Measurements from ENCODE around the gene ANKRD66. TPM values are rescaled to one million over a fixed set of nuclear protein-coding genes. Genes with fewer than 3 reads are reported as not detected.
A peak's percentile ranks its signal among the peaks of the same experiment; 100 is the strongest.
"Not testable (repeated sequence)": the region's sequence is repeated elsewhere in the genome, so short reads cannot be mapped to it uniquely, and the experiment has no call there.

ANKRD66 gene
- total RNA-seq, 1 experiment from 2014 or later: not detected

GRCh38 chr6:46744159-46744725 is 2.5 kb upstream of the ANKRD66 start:
- H3K36me3 ChIP-seq, H3K9me3 ChIP-seq, DNase-seq, H3K27me3 ChIP-seq, H3K4me3 ChIP-seq: not testable (repeated sequence)

- no peak for DNase-seq
- H3K36me3 ChIP-seq: no peaks in the 10 kb centered on the region
- H3K9me3 ChIP-seq: no peaks in the 10 kb centered on the region
- H3K27me3 ChIP-seq: no peaks in the 10 kb centered on the region
- no peak overlapping the region for H3K4me3 ChIP-seq
Measured at GRCh38 chr6:46745973-46746372, 760 bp upstream of the ANKRD66 start.

GRCh38 chr6:46748940-46749503 is 2.3 kb downstream of the ANKRD66 start:
- Histone ChIP-seq H3K4me3 (no peak overlapping the region), H3K36me3 (no peaks in the 10 kb centered on the region), H3K9me3 (no peaks in the 10 kb centered on the region), H3K27me3 (no peaks in the 10 kb centered on the region)
- DNase-seq: no peak

GRCh38 chr6:46749731-46750130 is 3.0 kb downstream of the ANKRD66 start:
- H3K4me3 ChIP-seq: no peak overlapping the region
- no peaks in the 10 kb centered on the region for H3K36me3 ChIP-seq

GRCh38 chr6:46751658-46752057 is 4.9 kb downstream of the ANKRD66 start:
- no peaks in the 10 kb centered on the region for H3K9me3 ChIP-seq

More at GRCh38 chr6:46749731-46750130, 3.0 kb downstream of the ANKRD66 start:
- no peak for DNase-seq
- Histone ChIP-seq H3K9me3 (no peaks in the 10 kb centered on the region), H3K27me3 (no peaks in the 10 kb centered on the region)

GRCh38 chr6:46755865-46756264 is 9.1 kb downstream of the ANKRD66 start:
- Histone ChIP-seq H3K9me3 (no peaks in the 10 kb centered on the region), H3K36me3 (no peaks in the 10 kb centered on the region), H3K4me3 (no peak overlapping the region), H3K27me3 (no peaks in the 10 kb centered on the region)
- DNase-seq: no peak

More at GRCh38 chr6:46751658-46752057, 4.9 kb downstream of the ANKRD66 start:
- Histone ChIP-seq H3K36me3 (no peaks in the 10 kb centered on the region), H3K4me3 (no peak overlapping the region), H3K27me3 (no peaks in the 10 kb centered on the region)
- no peak for DNase-seq

- Histone ChIP-seq H3K4me3 (no peak overlapping the region), H3K27me3 (no peaks in the 10 kb centered on the region), H3K9me3 (no peaks in the 10 kb centered on the region), H3K36me3 (no peaks in the 10 kb centered on the region)
- DNase-seq: no peak
Measured at GRCh38 chr6:46756469-46757213, 9.9 kb downstream of the ANKRD66 start.

GRCh38 chr6:46757214-46757596 is 10.5 kb downstream of the ANKRD66 start:
- no peaks in the 10 kb centered on the region for H3K27me3 ChIP-seq
- H3K36me3 ChIP-seq: no peaks in the 10 kb centered on the region
- no peak overlapping the region for H3K4me3 ChIP-seq
- H3K9me3 ChIP-seq: no peaks in the 10 kb centered on the region
- peak; percentile 58 for DNase-seq

- H3K4me3 ChIP-seq: no peak overlapping the region
Measured at GRCh38 chr6:46758960-46759753, 12.4 kb downstream of the ANKRD66 start.

GRCh38 chr6:46760925-46761324 is 14.2 kb downstream of the ANKRD66 start:
- Histone ChIP-seq H3K36me3 (no peaks in the 10 kb centered on the region), H3K9me3 (no peaks in the 10 kb centered on the region), H3K4me3 (no peak overlapping the region), H3K27me3 (no peaks in the 10 kb centered on the region)
- DNase-seq: no peak

More at GRCh38 chr6:46758960-46759753, 12.4 kb downstream of the ANKRD66 start:
- Histone ChIP-seq H3K27me3 (no peaks in the 10 kb centered on the region), H3K36me3 (no peaks in the 10 kb centered on the region), H3K9me3 (no peaks in the 10 kb centered on the region)
- no peak for DNase-seq

GRCh38 chr6:46763466-46763865 is 16.7 kb downstream of the ANKRD66 start:
- DNase-seq: no peak
- no peaks in the 10 kb centered on the region for H3K27me3 ChIP-seq
- H3K36me3 ChIP-seq: no peaks in the 10 kb centered on the region
- H3K4me3 ChIP-seq: no peak overlapping the region
- H3K9me3 ChIP-seq: no peaks in the 10 kb centered on the region

- H3K9me3 ChIP-seq, H3K36me3 ChIP-seq, H3K4me3 ChIP-seq: not testable (repeated sequence)
Measured at GRCh38 chr6:46764280-46764679, 17.5 kb downstream of the ANKRD66 start.

GRCh38 chr6:46764961-46765360 is 18.2 kb downstream of the ANKRD66 start:
- DNase-seq: no peak
- no peak overlapping the region for H3K4me3 ChIP-seq
- H3K9me3 ChIP-seq: no peaks in the 10 kb centered on the region
- no peaks in the 10 kb centered on the region for H3K27me3 ChIP-seq
- no peaks in the 10 kb centered on the region for H3K36me3 ChIP-seq

More at GRCh38 chr6:46764280-46764679, 17.5 kb downstream of the ANKRD66 start:
- H3K27me3 ChIP-seq, DNase-seq: not testable (repeated sequence)

- DNase-seq: no peak
Measured at GRCh38 chr6:46772016-46772415, 25.3 kb downstream of the ANKRD66 start.

GRCh38 chr6:46772762-46773161 is 26.0 kb downstream of the ANKRD66 start:
- Histone ChIP-seq H3K4me3 (no peak overlapping the region), H3K36me3 (no peaks in the 10 kb centered on the region), H3K9me3 (no peaks in the 10 kb centered on the region), H3K27me3 (no peaks in the 10 kb centered on the region)
- no peak for DNase-seq

More at GRCh38 chr6:46772016-46772415, 25.3 kb downstream of the ANKRD66 start:
- H3K27me3 ChIP-seq: no peaks in the 10 kb centered on the region
- no peaks in the 10 kb centered on the region for H3K9me3 ChIP-seq
- no peak overlapping the region for H3K4me3 ChIP-seq
- no peaks in the 10 kb centered on the region for H3K36me3 ChIP-seq

GRCh38 chr6:46773201-46773855 is 26.6 kb downstream of the ANKRD66 start:
- Histone ChIP-seq H3K27me3 (no peaks in the 10 kb centered on the region), H3K36me3 (no peaks in the 10 kb centered on the region), H3K4me3 (no peak overlapping the region), H3K9me3 (no peaks in the 10 kb centered on the region)
- no peak for DNase-seq

GRCh38 chr6:46774736-46775135 is 28.0 kb downstream of the ANKRD66 start:
- H3K36me3 ChIP-seq, H3K9me3 ChIP-seq, H3K27me3 ChIP-seq, DNase-seq, H3K4me3 ChIP-seq: not testable (repeated sequence)

Data from MG63 (cell line).